ENCODE data around the gene PLCB4. TPM values are rescaled to one million over a fixed set of nuclear protein-coding genes. Genes with fewer than 3 reads are reported as not detected.

The PLCB4 gene
- polyA plus RNA-seq, 1 experiment = 18.6 TPM

GRCh38 chr20:9031991-9032390 lies 36.9 kb upstream of the PLCB4 start:
- Histone ChIP-seq H3K4me3 (ENCODE audit: low read depth, low read length) (no peak overlapping the region), H3K27ac (ENCODE audit: low read depth, low read length) (peak overlapping the region; percentile 58), H3K9me3 (ENCODE audit: control insufficient read depth, insufficient read depth, low read length) (0 out of 2 replicates have a peak, but pooled peaks cover 2% of the 10 kb centered on the region), H3K27me3 (ENCODE audit: control insufficient read depth, insufficient read depth, low read length) (no peaks in the 10 kb centered on the region)
- POLR2A ChIA-PET = no interaction called here
- DNase-seq (ENCODE audit: low read depth, low spot score) = no peak
- CTCF ChIA-PET = interaction anchor here (0.9 kb wide), 1 partner anchor 9 kb away, joined by 3 read pairs; no protein-coding TSS in a partner anchor
- no peak for TF ChIP-seq CTCF (IDR thresholded peaks at IDR 0.05; ENCODE audit: low read depth, low read length)

DNA sequence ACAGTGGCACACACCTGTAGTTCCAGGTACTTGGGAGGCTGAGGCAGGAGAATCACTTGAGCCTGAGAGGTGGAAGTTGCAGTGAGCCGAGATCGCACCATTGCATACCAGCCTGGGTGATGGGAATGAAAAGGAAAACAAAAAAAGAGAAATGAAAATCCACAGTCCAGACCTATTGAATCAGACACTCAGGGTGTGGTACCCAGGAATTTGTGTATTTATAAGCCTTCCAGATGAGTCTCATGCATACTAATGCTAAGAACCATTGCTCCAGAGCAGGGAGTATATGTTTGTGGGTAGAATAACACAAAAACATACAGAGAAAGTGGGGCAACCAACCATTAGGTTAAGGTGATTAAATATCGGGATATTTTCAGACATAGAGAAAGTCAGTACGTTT lies 36.1 kb upstream of the PLCB4 start:
- DNase-seq (ENCODE audit: low read depth, low spot score) = no peak
- peak overlapping the region; percentile 58 for H3K27ac ChIP-seq (ENCODE audit: low read depth, low read length)

DNA sequence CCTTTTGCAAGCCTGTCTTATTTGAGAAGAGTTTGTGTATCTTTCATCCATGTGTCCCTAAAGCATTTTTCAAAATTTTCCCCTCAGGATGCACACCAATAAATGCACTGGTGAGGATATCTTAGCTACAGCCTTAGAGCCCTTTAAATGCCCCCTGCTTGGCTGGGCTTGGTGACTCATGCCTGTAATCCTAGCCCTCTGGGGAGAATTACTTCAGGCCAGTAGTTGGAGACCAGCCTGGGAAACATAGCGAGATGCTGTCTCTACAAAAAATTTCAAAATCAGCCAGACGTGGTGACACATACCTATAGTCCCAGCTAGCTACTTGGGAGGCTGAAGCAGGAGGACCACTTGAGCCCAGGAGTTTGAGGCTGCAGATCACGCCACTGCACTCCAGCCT lies 33.8 kb upstream of the PLCB4 start:
- TF ChIP-seq CTCF (IDR thresholded peaks at IDR 0.05; ENCODE audit: low read depth, low read length) = no peak
- H3K27ac ChIP-seq (ENCODE audit: low read depth, low read length) = peak overlapping the region; percentile 54
- POLR2A ChIA-PET = interaction anchor here (1.0 kb wide), 1 partner anchor 175 kb away, joined by 7 read pairs; no protein-coding TSS in a partner anchor
- 0 out of 2 replicates have a peak, but pooled peaks cover 2% of the 10 kb centered on the region for H3K9me3 ChIP-seq (ENCODE audit: control insufficient read depth, insufficient read depth, low read length)
- no peaks in the 10 kb centered on the region for H3K27me3 ChIP-seq (ENCODE audit: control insufficient read depth, insufficient read depth, low read length)
- no peak overlapping the region for H3K4me3 ChIP-seq (ENCODE audit: low read depth, low read length)
- CTCF ChIA-PET = interaction anchor here (1.5 kb wide), 1 partner anchor 181 kb away, joined by 4 read pairs; no protein-coding TSS in a partner anchor
- peak; percentile 72 for DNase-seq (ENCODE audit: low read depth, low spot score)

More for the DNA sequence above, 36.1 kb upstream of the PLCB4 start:
- Histone ChIP-seq H3K4me3 (ENCODE audit: low read depth, low read length) (no peak overlapping the region), H3K9me3 (ENCODE audit: control insufficient read depth, insufficient read depth, low read length) (0 out of 2 replicates have a peak, but pooled peaks cover 2% of the 10 kb centered on the region), H3K27me3 (ENCODE audit: control insufficient read depth, insufficient read depth, low read length) (no peaks in the 10 kb centered on the region)
- no peak for TF ChIP-seq CTCF (IDR thresholded peaks at IDR 0.05; ENCODE audit: low read depth, low read length)
- POLR2A ChIA-PET = no interaction called here
- CTCF ChIA-PET = interaction anchor here (0.9 kb wide), 1 partner anchor 8 kb away, joined by 3 read pairs; no protein-coding TSS in a partner anchor

DNA sequence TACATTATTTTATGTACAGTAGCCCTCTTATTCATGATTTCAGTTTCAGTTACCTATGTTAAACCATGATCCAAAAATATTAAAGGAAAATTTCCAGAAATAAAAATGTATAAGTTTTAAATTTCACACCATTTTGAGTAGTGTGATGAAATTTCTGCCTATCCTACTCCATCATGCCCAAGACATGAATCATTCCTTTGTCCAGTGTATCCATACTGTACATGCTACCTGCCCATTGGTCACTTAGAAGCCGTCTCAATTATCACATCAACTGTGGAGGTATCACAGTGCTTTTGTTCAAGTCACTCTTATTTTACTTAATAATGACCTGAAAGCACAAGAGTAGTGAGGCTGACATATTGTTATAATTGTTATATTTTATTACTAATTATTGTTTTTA lies 32.3 kb upstream of the PLCB4 start:
- Histone ChIP-seq H3K4me3 (ENCODE audit: low read depth, low read length) (no peak overlapping the region), H3K27ac (ENCODE audit: low read depth, low read length) (no peak overlapping the region), H3K9me3 (ENCODE audit: control insufficient read depth, insufficient read depth, low read length) (no peaks in the 10 kb centered on the region), H3K27me3 (ENCODE audit: control insufficient read depth, insufficient read depth, low read length) (no peaks in the 10 kb centered on the region)
- ChIA-PET CTCF (no interaction called here), POLR2A (no interaction called here)
- no peak for TF ChIP-seq CTCF (IDR thresholded peaks at IDR 0.05; ENCODE audit: low read depth, low read length)
- no peak for DNase-seq (ENCODE audit: low read depth, low spot score)

DNA sequence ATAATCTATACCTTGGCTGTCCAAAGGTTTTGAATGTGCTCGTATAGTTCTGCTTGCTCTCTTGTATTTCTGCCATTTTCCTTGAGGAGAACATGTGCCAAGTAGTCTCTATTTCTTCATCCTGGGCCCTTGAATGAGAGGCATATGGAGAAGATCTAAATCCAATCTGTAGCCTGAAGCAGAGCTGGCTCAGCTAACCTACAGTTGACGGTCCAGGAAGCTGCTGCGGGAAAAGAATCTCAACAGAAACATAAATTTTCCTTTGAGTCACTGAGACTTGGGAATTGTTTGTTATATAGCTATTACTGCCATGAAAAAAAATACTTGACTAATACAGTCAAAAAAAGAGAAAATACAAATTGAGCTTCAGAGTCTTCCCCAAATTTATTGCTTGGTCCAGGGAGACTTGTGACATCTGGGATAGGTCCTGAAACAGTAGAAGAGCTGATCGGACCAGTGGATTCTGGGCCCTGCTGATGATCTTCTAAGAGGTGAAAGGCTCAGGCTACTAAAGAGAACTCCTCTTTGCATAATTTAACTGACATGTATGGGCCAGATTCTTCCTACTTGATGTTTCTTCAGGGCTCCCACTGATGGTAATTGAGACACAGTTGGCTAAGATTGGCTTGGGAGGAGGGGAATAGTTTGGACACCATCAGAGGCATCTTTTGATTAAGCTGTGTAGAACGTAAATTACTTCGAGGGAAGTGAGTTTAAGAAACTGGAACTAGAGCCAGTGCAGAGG lies 29.9 kb upstream of the PLCB4 start:
- no peak for DNase-seq (ENCODE audit: low read depth, low spot score)
- Histone ChIP-seq H3K27ac (ENCODE audit: low read depth, low read length) (no peak overlapping the region), H3K4me3 (ENCODE audit: low read depth, low read length) (no peak overlapping the region), H3K9me3 (ENCODE audit: control insufficient read depth, insufficient read depth, low read length) (no peaks in the 10 kb centered on the region), H3K27me3 (ENCODE audit: control insufficient read depth, insufficient read depth, low read length) (no peaks in the 10 kb centered on the region)
- ChIA-PET CTCF (interaction anchor here (0.9 to 1.2 kb wide), 3 partner anchors 48 to 185 kb away, joined by 3 to 5 read pairs (median 5); no protein-coding TSS in a partner anchor), POLR2A (interaction anchor here (0.6 to 0.8 kb wide), 2 partner anchors 13 to 29 kb away, joined by 3 read pairs; no protein-coding TSS in a partner anchor)
- no peak for TF ChIP-seq CTCF (IDR thresholded peaks at IDR 0.05; ENCODE audit: low read depth, low read length)

Measured in AG04450 (cell line).